ENCODE data around the gene EGFR.

Gene EGFR

DNA sequence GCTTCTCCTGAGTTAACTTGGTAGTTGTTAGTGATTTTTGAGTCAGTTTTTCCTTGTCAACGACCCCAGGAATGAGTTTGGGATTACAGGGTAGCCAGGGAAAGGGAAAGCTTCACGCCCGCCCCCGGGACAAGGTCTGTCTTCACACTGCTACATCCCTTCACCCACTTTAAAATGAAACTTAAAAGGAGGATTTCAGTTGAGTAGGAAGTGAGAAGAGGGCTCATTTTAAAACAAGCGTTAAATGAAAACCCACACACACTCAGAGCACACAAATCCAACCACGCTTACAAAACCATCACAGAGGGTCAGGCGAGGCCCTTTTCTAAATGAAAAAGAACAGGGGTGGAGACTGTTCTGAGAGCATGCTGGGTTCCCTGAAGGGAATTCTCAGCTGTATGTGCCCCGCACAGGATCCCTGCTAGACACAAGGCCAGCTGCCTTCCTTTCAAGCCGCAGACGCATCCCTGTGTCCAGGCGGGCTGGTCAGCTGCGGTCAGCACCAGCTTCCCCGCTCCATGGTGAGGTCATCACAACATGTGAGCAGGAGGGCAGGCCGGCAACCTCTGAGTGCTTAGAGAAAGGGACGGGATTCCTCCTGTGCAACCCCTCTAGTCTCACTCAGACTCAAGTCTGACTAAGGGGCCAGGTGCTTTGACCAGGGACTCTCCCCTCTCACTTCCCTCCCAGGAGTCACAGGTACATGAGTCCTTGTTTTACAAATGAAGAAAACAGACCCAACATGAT is 111.8 kb downstream of the EGFR start:
- no peak for DNase-seq (ENCODE audit: low read depth)
- TF ChIP-seq, protein P1, sequence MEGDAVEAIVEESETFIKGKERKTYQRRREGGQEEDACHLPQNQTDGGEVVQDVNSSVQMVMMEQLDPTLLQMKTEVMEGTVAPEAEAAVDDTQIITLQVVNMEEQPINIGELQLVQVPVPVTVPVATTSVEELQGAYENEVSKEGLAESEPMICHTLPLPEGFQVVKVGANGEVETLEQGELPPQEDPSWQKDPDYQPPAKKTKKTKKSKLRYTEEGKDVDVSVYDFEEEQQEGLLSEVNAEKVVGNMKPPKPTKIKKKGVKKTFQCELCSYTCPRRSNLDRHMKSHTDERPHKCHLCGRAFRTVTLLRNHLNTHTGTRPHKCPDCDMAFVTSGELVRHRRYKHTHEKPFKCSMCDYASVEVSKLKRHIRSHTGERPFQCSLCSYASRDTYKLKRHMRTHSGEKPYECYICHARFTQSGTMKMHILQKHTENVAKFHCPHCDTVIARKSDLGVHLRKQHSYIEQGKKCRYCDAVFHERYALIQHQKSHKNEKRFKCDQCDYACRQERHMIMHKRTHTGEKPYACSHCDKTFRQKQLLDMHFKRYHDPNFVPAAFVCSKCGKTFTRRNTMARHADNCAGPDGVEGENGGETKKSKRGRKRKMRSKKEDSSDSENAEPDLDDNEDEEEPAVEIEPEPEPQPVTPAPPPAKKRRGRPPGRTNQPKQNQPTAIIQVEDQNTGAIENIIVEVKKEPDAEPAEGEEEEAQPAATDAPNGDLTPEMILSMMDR (IDR thresholded peaks at IDR 0.05; ENCODE audit: low read depth, low read length), result no peak
- no peak for TF ChIP-seq MYC (IDR thresholded peaks at IDR 0.05; ENCODE audit: low read depth, low read length)

DNA sequence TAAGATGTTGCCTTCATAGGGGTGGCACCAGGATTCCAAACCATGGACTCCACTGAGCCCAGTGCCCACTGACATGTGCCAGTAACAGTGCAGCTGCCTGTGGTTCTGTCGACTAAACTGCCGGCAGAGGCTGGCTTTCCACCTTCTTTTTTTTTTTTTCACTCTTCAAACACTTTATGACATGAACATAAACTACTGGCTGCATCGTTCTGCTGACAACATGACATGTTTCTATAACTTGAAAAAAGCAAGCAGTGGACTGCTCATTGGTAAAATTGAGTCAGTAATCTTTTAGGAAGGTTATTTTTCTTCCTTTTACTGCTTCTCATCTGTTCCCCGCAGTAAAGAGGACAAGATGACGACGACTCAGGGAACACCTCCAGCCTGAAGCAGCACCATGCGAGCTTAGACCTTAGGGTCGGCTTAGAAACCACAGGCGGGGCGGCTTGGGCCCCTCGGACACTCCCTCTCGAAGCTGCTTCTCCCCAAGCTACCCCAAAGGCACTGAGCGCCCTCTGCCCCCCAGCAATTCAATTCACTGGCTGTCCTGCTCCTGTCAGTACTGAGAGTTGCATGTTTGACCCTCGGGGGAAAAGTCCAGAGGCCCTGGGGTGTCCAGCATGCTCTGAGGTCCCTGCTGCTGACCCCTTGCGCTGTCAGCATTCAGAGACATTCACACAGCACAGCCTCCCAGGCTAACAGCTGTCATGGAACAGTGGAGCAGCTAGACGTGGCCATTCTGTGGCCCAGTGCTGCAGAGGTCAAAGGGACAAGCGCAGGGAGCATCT is 112.5 kb downstream of the EGFR start:
- H3K4me3 ChIP-seq (ENCODE audit: low read depth, low read length), result no peak overlapping the region
- TF ChIP-seq, protein P1 (IDR thresholded peaks at IDR 0.05; ENCODE audit: low read depth, low read length), result no peak
- TF ChIP-seq, protein P2, sequence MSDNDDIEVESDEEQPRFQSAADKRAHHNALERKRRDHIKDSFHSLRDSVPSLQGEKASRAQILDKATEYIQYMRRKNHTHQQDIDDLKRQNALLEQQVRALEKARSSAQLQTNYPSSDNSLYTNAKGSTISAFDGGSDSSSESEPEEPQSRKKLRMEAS (IDR thresholded peaks at IDR 0.05; ENCODE audit: low read depth, low read length), result no peak
- TF ChIP-seq MYC (IDR thresholded peaks at IDR 0.05; ENCODE audit: low read depth, low read length), result no peak
- no peak for TF ChIP-seq POLR2A (IDR thresholded peaks at IDR 0.05; ENCODE audit: extremely low read depth, insufficient read length)
- DNase-seq (ENCODE audit: low read depth), result no peak

More for the DNA sequence above, 111.8 kb downstream of the EGFR start:
- H3K4me3 ChIP-seq (ENCODE audit: low read depth, low read length), result no peak overlapping the region

DNA sequence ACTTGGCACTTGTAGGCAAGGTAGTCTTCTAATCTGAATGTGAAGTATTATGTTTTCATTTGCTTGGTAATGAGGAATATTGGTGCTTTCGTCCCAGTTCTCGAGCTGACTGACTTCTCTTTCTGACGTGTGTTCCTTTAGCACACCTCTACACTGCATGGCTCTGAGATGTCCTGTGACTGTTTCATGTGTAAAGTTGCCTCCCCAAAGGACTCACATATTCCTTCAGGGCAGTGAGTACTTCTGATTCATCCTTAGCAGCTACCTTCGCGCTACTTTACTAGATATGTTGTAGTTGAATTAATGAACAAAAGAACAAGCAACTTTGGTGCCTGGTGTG is 113.7 kb downstream of the EGFR start:
- H3K4me3 ChIP-seq (ENCODE audit: low read depth, low read length), result no peak overlapping the region

DNA sequence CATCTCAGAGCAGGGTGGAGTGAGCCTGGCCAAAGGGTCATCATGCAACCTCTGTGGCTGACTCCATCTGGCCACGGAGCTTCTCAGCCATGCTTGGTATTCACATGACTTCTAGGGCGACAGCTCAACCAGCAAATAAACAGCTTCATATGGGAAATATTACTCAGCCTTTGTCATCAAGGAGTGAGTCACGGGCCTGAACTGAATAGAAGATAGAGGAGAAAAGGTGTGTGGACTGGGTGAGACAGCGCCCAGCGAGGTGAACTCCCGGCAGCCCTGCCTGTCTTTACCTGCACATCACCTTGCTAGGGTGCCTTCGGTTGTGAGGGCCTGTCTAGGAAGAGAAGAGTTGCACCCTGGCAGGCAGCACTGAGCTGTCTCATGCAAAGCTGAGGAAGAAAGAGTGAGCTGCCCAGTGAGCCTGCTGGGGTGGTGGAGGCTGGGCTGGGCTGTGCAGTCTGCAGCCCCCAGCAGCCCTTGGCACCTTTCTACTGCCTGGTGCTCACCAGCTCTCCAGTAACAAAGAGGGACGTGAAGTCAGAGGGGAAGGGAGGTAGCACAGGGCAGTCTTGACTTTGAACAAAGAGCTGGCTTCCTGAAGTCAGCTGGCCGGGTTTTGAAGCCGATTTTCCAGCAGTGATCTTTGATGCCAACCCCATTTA is 114.2 kb downstream of the EGFR start:
- DNase-seq (ENCODE audit: low read depth), result peak; percentile 15
- TF ChIP-seq, protein P1 (IDR thresholded peaks at IDR 0.05; ENCODE audit: low read depth, low read length), result no peak
- TF ChIP-seq, protein P2 (IDR thresholded peaks at IDR 0.05; ENCODE audit: low read depth, low read length), result no peak
- TF ChIP-seq MYC (IDR thresholded peaks at IDR 0.05; ENCODE audit: low read depth, low read length), result no peak
- TF ChIP-seq POLR2A (IDR thresholded peaks at IDR 0.05; ENCODE audit: extremely low read depth, insufficient read length), result no peak
- no peak overlapping the region for H3K4me3 ChIP-seq (ENCODE audit: low read depth, low read length)

More for the DNA sequence above, 113.7 kb downstream of the EGFR start:
- no peak for DNase-seq (ENCODE audit: low read depth)
- no peak for TF ChIP-seq MYC (IDR thresholded peaks at IDR 0.05; ENCODE audit: low read depth, low read length)
- TF ChIP-seq POLR2A (IDR thresholded peaks at IDR 0.05; ENCODE audit: extremely low read depth, insufficient read length), result no peak
- TF ChIP-seq, protein P2 (IDR thresholded peaks at IDR 0.05; ENCODE audit: low read depth, low read length), result no peak
- TF ChIP-seq, protein P1 (IDR thresholded peaks at IDR 0.05; ENCODE audit: low read depth, low read length), result no peak

DNA sequence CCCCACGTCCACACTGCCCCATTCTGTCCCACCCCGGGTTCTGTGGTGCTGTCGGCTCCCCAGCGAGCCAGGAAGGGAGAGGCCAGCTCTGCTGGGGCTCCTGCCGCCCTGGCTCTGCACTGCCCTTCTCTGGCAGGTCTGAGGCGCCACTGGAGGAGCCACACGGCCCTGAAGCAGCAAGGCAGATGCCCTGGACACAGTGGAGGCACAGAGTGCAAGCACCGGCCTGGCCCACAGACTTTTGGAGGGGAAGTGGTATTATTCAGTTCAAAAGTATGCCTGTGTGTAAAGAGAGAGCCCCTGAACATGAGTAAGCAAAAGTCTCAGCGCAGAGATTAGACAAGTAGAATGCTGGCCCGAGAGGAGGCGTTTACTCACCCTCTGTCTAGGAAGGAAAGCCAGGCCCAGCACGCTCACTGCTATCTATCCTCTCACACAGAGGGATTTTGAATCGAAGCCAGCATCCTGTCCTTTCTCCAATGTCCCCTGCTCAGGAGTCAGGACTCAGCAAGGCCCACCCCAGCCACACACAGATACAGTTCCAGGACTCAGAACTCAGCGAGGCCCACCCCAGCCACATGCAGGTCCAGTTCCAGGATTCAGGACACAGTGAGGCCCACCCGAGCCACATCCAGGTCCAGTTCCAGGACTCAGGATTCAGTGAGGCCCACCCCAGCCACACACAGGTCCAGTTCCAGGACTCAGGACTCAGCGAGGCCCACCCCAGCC is 115.0 kb downstream of the EGFR start:
- no peak for DNase-seq (ENCODE audit: low read depth)
- H3K4me3 ChIP-seq (ENCODE audit: low read depth, low read length), result no peak overlapping the region
- TF ChIP-seq, protein P1 (IDR thresholded peaks at IDR 0.05; ENCODE audit: low read depth, low read length), result no peak
- TF ChIP-seq POLR2A (IDR thresholded peaks at IDR 0.05; ENCODE audit: extremely low read depth, insufficient read length) (no peak), MYC (IDR thresholded peaks at IDR 0.05; ENCODE audit: low read depth, low read length) (no peak)
- TF ChIP-seq, protein P2 (IDR thresholded peaks at IDR 0.05; ENCODE audit: low read depth, low read length), result no peak
